Measurements from ENCODE around the gene SYNE1.

GRCh38 chr6:152259234-152259633 is 377.9 kb downstream of the SYNE1 start:
- TF ChIP-seq POLR2AphosphoS5 (IDR thresholded peaks at IDR 0.05) (no peak), CTCF (IDR thresholded peaks at IDR 0.05) (no peak), EP300 (IDR thresholded peaks at IDR 0.05) (no peak)

Measured in upper lobe of left lung (tissue), 4 donors.